Measurements from ENCODE around the gene GABRR1.

GABRR1 gene

GRCh38 chr6:89221971-89222711 lies 5.0 kb upstream of the GABRR1 start:
- H3K9ac ChIP-seq, result no peak overlapping the region
- H3K27me3 ChIP-seq (ENCODE audit: control insufficient read depth, insufficient read depth, low read length), result no peaks in the 10 kb centered on the region
- no peak overlapping the region for H3K4me2 ChIP-seq (ENCODE audit: low read length)
- H3K27ac ChIP-seq, result no peak overlapping the region
- H3K4me1 ChIP-seq, result no peaks in the 10 kb centered on the region
- no peaks in the 10 kb centered on the region for H3K9me3 ChIP-seq (ENCODE audit: control insufficient read depth, low read length)
- H2AFZ ChIP-seq, result no peak overlapping the region
- no peaks in the 10 kb centered on the region for H3K79me2 ChIP-seq
- H3K36me3 ChIP-seq (ENCODE audit: control insufficient read depth, insufficient read depth, low read length), result no peaks in the 10 kb centered on the region
- TF ChIP-seq CTCF (IDR thresholded peaks at IDR 0.05), result no peak
- H3K4me3 ChIP-seq (ENCODE audit: low read depth, low read length), result no peak overlapping the region

DNA sequence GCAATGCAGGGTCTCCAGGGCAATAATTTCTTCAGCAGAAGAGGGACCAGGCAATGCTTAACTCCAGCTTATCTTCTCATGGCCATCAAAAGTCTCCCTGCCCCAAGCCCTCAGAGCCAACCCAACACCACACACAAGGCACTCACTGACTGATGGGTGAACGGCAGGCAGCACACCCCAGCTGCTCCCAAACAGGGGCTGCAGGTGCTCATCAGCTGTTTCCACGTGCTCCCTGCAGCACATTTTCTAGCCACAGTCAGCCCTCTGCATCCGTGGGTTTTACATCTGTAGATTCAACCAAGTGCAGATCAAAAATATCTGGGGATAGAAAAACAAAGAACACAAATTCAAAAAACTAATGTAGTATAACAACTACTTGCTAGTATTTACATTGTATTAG lies 4.0 kb upstream of the GABRR1 start:
- Histone ChIP-seq H3K4me3 (ENCODE audit: low read depth, low read length) (no peak overlapping the region), H3K9me3 (ENCODE audit: control insufficient read depth, low read length) (no peaks in the 10 kb centered on the region), H2AFZ (no peak overlapping the region), H3K27me3 (ENCODE audit: control insufficient read depth, insufficient read depth, low read length) (no peaks in the 10 kb centered on the region), H3K9ac (no peak overlapping the region), H3K36me3 (ENCODE audit: control insufficient read depth, insufficient read depth, low read length) (no peaks in the 10 kb centered on the region), H3K4me2 (ENCODE audit: low read length) (no peak overlapping the region), H3K27ac (no peak overlapping the region), H3K4me1 (no peaks in the 10 kb centered on the region), H3K79me2 (no peaks in the 10 kb centered on the region)
- no peak for TF ChIP-seq CTCF (IDR thresholded peaks at IDR 0.05)

- no peak overlapping the region for H3K27ac ChIP-seq
- no peak for TF ChIP-seq CTCF (IDR thresholded peaks at IDR 0.05)
- H3K4me2 ChIP-seq (ENCODE audit: low read length), result no peak overlapping the region
- H3K4me1 ChIP-seq, result no peaks in the 10 kb centered on the region
- H3K79me2 ChIP-seq, result no peaks in the 10 kb centered on the region
- H3K9me3 ChIP-seq (ENCODE audit: control insufficient read depth, low read length), result no peaks in the 10 kb centered on the region
- H3K9ac ChIP-seq, result no peak overlapping the region
- no peaks in the 10 kb centered on the region for H3K27me3 ChIP-seq (ENCODE audit: control insufficient read depth, insufficient read depth, low read length)
- no peaks in the 10 kb centered on the region for H3K36me3 ChIP-seq (ENCODE audit: control insufficient read depth, insufficient read depth, low read length)
- no peak overlapping the region for H2AFZ ChIP-seq
- H3K4me3 ChIP-seq (ENCODE audit: low read depth, low read length), result no peak overlapping the region
Observed at GRCh38 chr6:89216411-89216810, 747 bp downstream of the GABRR1 start.

DNA sequence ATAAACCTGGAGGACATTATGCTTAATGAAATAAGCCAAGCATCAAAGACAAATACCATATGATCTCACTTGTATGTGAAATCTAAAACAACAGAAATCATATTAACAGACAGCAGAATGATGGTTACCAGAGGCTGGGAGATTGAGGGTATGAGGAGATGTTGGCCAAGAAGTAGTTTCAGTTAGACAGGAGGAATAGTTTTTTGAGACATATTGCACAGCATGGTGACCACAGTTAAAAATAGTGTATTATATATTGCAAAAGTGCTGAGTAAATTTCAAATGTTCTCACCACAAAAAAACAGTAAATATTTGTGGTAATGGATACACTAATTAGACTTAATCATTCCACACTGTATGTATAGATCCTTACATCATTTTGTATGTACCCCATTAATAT lies 1.8 kb downstream of the GABRR1 start:
- no peak overlapping the region for H3K27ac ChIP-seq
- TF ChIP-seq CTCF (IDR thresholded peaks at IDR 0.05), result no peak
- no peaks in the 10 kb centered on the region for H3K4me1 ChIP-seq
- no peak overlapping the region for H3K4me2 ChIP-seq (ENCODE audit: low read length)
- no peaks in the 10 kb centered on the region for H3K27me3 ChIP-seq (ENCODE audit: control insufficient read depth, insufficient read depth, low read length)
- no peak overlapping the region for H3K4me3 ChIP-seq (ENCODE audit: low read depth, low read length)
- H3K79me2 ChIP-seq, result no peaks in the 10 kb centered on the region
- no peaks in the 10 kb centered on the region for H3K9me3 ChIP-seq (ENCODE audit: control insufficient read depth, low read length)
- no peak overlapping the region for H3K9ac ChIP-seq
- H3K36me3 ChIP-seq (ENCODE audit: control insufficient read depth, insufficient read depth, low read length), result no peaks in the 10 kb centered on the region
- no peak overlapping the region for H2AFZ ChIP-seq

DNA sequence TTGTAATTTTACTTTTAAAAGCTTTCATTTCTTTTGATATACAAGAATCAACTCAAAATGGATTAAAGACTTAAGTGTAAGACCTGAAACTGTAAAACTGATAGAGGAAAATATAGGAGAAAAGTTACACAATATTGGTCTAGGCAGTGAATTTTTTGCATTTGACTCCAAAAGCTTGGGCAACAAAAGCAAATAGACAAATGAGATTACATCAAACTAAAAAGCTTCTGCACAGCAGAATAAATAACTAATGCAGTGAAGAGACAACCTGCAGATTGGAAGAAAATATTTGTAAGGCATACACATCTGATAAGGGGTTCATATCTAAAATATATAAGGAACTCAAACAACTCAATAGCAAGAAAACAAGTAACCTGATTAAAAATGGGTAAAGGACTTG lies 3.0 kb downstream of the GABRR1 start:
- Histone ChIP-seq H3K79me2 (no peaks in the 10 kb centered on the region), H3K27ac (no peak overlapping the region), H2AFZ (no peak overlapping the region), H3K9ac (no peak overlapping the region), H3K27me3 (ENCODE audit: control insufficient read depth, insufficient read depth, low read length) (no peaks in the 10 kb centered on the region), H3K4me1 (no peaks in the 10 kb centered on the region), H3K4me3 (ENCODE audit: low read depth, low read length) (no peak overlapping the region), H3K9me3 (ENCODE audit: control insufficient read depth, low read length) (no peaks in the 10 kb centered on the region), H3K4me2 (ENCODE audit: low read length) (no peak overlapping the region), H3K36me3 (ENCODE audit: control insufficient read depth, insufficient read depth, low read length) (no peaks in the 10 kb centered on the region)
- no peak for TF ChIP-seq CTCF (IDR thresholded peaks at IDR 0.05)
